GM23248 (cell line): ENCODE measurements around the gene PSMD13. TPM values are rescaled to one million over a fixed set of nuclear protein-coding genes. Genes with fewer than 3 reads are reported as not detected.

Experiments used
- DNase-seq: peaks from one replicate; pipeline ENCODE4 v3.0.0-alpha.2; 2015
- H2AFZ ChIP-seq: fragments of 200-600 bp; sonication (generic); 2 replicates; pipeline ENCODE4 v1.6.1; 2016; ENCODE audit warnings: antibody characterized with exemption
- H3F3A ChIP-seq: fragments of 200-600 bp; sonication (generic); 2 replicates; pipeline ENCODE4 v1.6.1; 2016; ENCODE audit warnings: mild to moderate bottlenecking, antibody characterized with exemption, mixed run types; ENCODE audit not compliant: insufficient read depth
- H3K27ac ChIP-seq: fragments of 200-600 bp; sonication (generic); 2 replicates; pipeline ENCODE4 v1.5.1; 2016; ENCODE audit warnings: mild to moderate bottlenecking
- H3K27me3 ChIP-seq: fragments of 200-600 bp; sonication (generic); replicated peaks from 2 replicates; pipeline ENCODE4 v1.6.1; 2016; ENCODE audit warnings: mild to moderate bottlenecking; ENCODE audit not compliant: insufficient read depth
- H3K36me3 ChIP-seq: fragments of 200-600 bp; sonication (generic); 2 replicates; pipeline ENCODE4 v1.6.1; 2016; ENCODE audit warnings: low read depth, mild to moderate bottlenecking
- H3K4me1 ChIP-seq: fragments of 200-600 bp; sonication (generic); 2 replicates; pipeline ENCODE4 v1.6.1; 2016; ENCODE audit warnings: mild to moderate bottlenecking; ENCODE audit not compliant: insufficient read depth
- H3K4me2 ChIP-seq: fragments of 200-600 bp; sonication (generic); one replicate; pipeline ENCODE4 v1.6.1; 2016; ENCODE audit warnings: mild to moderate bottlenecking; ENCODE audit not compliant: unreplicated experiment
- H3K4me3 ChIP-seq: fragments of 200-600 bp; sonication (generic); 2 replicates; pipeline ENCODE4 v1.5.1; 2016; ENCODE audit warnings: mild to moderate bottlenecking
- H3K79me2 ChIP-seq: fragments of 200-600 bp; sonication (generic); 2 replicates; pipeline ENCODE4 v1.6.1; 2016; ENCODE audit warnings: mild to moderate bottlenecking; ENCODE audit not compliant: insufficient read depth
- H3K9ac ChIP-seq: fragments of 200-600 bp; sonication (generic); 2 replicates; pipeline ENCODE4 v1.6.1; 2016; ENCODE audit warnings: mild to moderate bottlenecking
- H3K9me2 ChIP-seq: fragments of 200-600 bp; sonication (generic); 2 replicates; pipeline ENCODE4 v1.6.1; 2016; ENCODE audit warnings: mixed run types, mild to moderate bottlenecking, moderate library complexity; ENCODE audit not compliant: insufficient read depth
- H3K9me3 ChIP-seq: fragments of 200-600 bp; sonication (generic); one replicate; pipeline ENCODE4 v1.6.1; 2017; ENCODE audit warnings: low read depth
- H4K20me1 ChIP-seq: fragments of 200-600 bp; sonication (generic); 2 replicates; pipeline ENCODE4 v1.6.0; 2016; ENCODE audit not compliant: insufficient read depth
- EZH2 ChIP-seq: fragments of 200-600 bp; sonication (generic); IDR thresholded peaks from 2 replicates; pipeline ENCODE4 v1.6.1; 2018; ENCODE audit warnings: antibody characterized with exemption, mild to moderate bottlenecking; ENCODE audit not compliant: insufficient read depth, poor library complexity, severe bottlenecking
- EZH2phosphoT487 ChIP-seq: fragments of 200-600 bp; sonication (generic); IDR thresholded peaks from 2 replicates; pipeline ENCODE4 v1.6.1; 2018; ENCODE audit warnings: antibody characterized with exemption, moderate library complexity, mild to moderate bottlenecking, low read depth; ENCODE audit not compliant: insufficient read depth
- WGBS, 2 experiments: methylation state at CpG; one replicate each; pipeline ENCODE4 v1.1.6; 2015 to 2017; ENCODE audit warnings: low lambda C conversion rate in 2 of 2, low coverage in 1 of 2; ENCODE audit errors: missing lambda C conversion rate in 2 of 2; 5-methylcytosine and 5-hydroxymethylcytosine counted together
- in situ Hi-C: fragments of 300-500 bp; cut with MboI; formaldehyde crosslinking; loops from 2 replicates; pipeline ENCODE4 v1.15.0; 2020
- polyA plus RNA-seq: library from polyadenylated mRNA; unstranded; fragments of >200 nt; fragmentation: Nextera tagmentation; extraction: Ambion mirVana; gene quantifications from 2 replicates; pipeline ENCODE4 v1.2.1, GENCODE V29; 2016
- total RNA-seq: library from RNA; depleted of rRNA; stranded (reverse); fragments of >200 nt; shearing (Covaris generic); gene quantifications from 2 replicates; pipeline ENCODE4 v1.2.3, GENCODE V29; 2014

PSMD13 gene
- total and polyA plus RNA-seq, 2 experiments from 2014 or later, result 145 to 188 TPM

- Histone ChIP-seq H2AFZ (no peak overlapping the region), H3K27ac (no peak overlapping the region), H3K4me2 (no peak overlapping the region), H3K4me1 (no peaks in the 10 kb centered on the region), H3K36me3 (no peaks in the 10 kb centered on the region), H3K9me2 (no peaks in the 10 kb centered on the region), H3K4me3 (no peak overlapping the region), H3K79me2 (0 out of 2 replicates have a peak, but pooled peaks cover 13% of the 10 kb centered on the region), H3K9me3 (no peaks in the 10 kb centered on the region), H3K27me3 (no peaks in the 10 kb centered on the region), H3F3A (peaks cover 9% of the 10 kb centered on the region; the same call in 1 of the 2 replicates), H4K20me1 (no peaks in the 10 kb centered on the region), H3K9ac (no peak overlapping the region)
- no peak for DNase-seq
- TF ChIP-seq EZH2 (no peak), EZH2phosphoT487 (no peak)
- in situ Hi-C loops, result no loop called here
- 83 to 87% methylated on average over 7 of the region's 7 CpGs for WGBS, 2 experiments
Observed at GRCh38 chr11:221539-221938, 15.2 kb upstream of the PSMD13 start.

GRCh38 chr11:221998-222789, 14.6 kb upstream of the PSMD13 start:
- TF ChIP-seq EZH2phosphoT487, result no peak
- in situ Hi-C loops, result no loop called here
- H3K9me3 ChIP-seq, result no peaks in the 10 kb centered on the region

GRCh38 chr11:223026-223789, 13.6 kb upstream of the PSMD13 start:
- no peak for TF ChIP-seq EZH2
- no peak for TF ChIP-seq EZH2phosphoT487
- Histone ChIP-seq H3K4me3 (no peak overlapping the region), H3K36me3 (no peaks in the 10 kb centered on the region), H3K4me2 (no peak overlapping the region), H3K9ac (no peak overlapping the region), H3K27ac (no peak overlapping the region), H3K4me1 (no peaks in the 10 kb centered on the region), H3F3A (no peaks in the 10 kb centered on the region), H4K20me1 (no peaks in the 10 kb centered on the region), H3K9me3 (no peaks in the 10 kb centered on the region), H3K27me3 (no peaks in the 10 kb centered on the region), H3K79me2 (peaks cover 27% of the 10 kb centered on the region), H2AFZ (no peak overlapping the region), H3K9me2 (no peaks in the 10 kb centered on the region)
- WGBS, 2 experiments, result 72 to 74% methylated on average over 13 to 16 of the region's 16 CpGs
- DNase-seq, result no peak
- in situ Hi-C loops, result no loop called here

More at GRCh38 chr11:221998-222789, 14.6 kb upstream of the PSMD13 start:
- Histone ChIP-seq H3K4me2 (no peak overlapping the region), H3K4me1 (no peaks in the 10 kb centered on the region), H3K36me3 (no peaks in the 10 kb centered on the region), H3K27me3 (no peaks in the 10 kb centered on the region), H3K9me2 (no peaks in the 10 kb centered on the region), H4K20me1 (no peaks in the 10 kb centered on the region), H3K79me2 (peaks cover 19% of the 10 kb centered on the region; the same call in 1 of the 2 replicates), H3K27ac (no peak overlapping the region), H3F3A (peaks cover 7% of the 10 kb centered on the region; the same call in 1 of the 2 replicates), H3K9ac (no peak overlapping the region), H2AFZ (no peak overlapping the region), H3K4me3 (no peak overlapping the region)
- no peak for DNase-seq
- 96 to 97% methylated on average over 14 of the region's 14 CpGs for WGBS, 2 experiments

- no peak overlapping the region for H3K4me3 ChIP-seq
- WGBS, 2 experiments, result 95 to 99% methylated on average over 7 of the region's 9 CpGs
- DNase-seq, result no peak
- no peaks in the 10 kb centered on the region for H4K20me1 ChIP-seq
- H3K9me3 ChIP-seq, result no peaks in the 10 kb centered on the region
- no peak overlapping the region for H3K9ac ChIP-seq
- 0 out of 2 replicates have a peak, but pooled peaks cover 6% of the 10 kb centered on the region for H3K36me3 ChIP-seq
- in situ Hi-C loops, result no loop called here
- H2AFZ ChIP-seq, result no peak overlapping the region
- no peak for TF ChIP-seq EZH2phosphoT487
- no peak for TF ChIP-seq EZH2
- H3K4me2 ChIP-seq, result no peak overlapping the region
- H3K79me2 ChIP-seq, result peaks cover 33% of the 10 kb centered on the region
- H3K27ac ChIP-seq, result no peak overlapping the region
- H3K27me3 ChIP-seq, result no peaks in the 10 kb centered on the region
- H3K9me2 ChIP-seq, result no peaks in the 10 kb centered on the region
- H3K4me1 ChIP-seq, result no peaks in the 10 kb centered on the region
- no peaks in the 10 kb centered on the region for H3F3A ChIP-seq
Observed at GRCh38 chr11:223884-224283, 12.9 kb upstream of the PSMD13 start.
